Lower leg skin (tissue), 3 donors: ENCODE data around the gene IRF2.

Experiments
- POLR2A ChIP-seq, 2 donors: fragments of 450-650 bp; IDR thresholded peaks; one replicate each; pipeline ENCODE4 v1.6.1; 2016 to 2017; ENCODE audit warnings: antibody characterized with exemption in 2 of 2, mild to moderate bottlenecking in 1 of 2, moderate library complexity in 1 of 2
- TF ChIP-seq, protein P1 (sequence below), 3 donors: fragments of 450-650 bp; IDR thresholded peaks; one replicate each; pipeline ENCODE4 v1.5.1; 2016; ENCODE audit warnings: antibody characterized with exemption in 3 of 3, mild to moderate bottlenecking in 3 of 3, moderate library complexity in 2 of 3

DNA sequence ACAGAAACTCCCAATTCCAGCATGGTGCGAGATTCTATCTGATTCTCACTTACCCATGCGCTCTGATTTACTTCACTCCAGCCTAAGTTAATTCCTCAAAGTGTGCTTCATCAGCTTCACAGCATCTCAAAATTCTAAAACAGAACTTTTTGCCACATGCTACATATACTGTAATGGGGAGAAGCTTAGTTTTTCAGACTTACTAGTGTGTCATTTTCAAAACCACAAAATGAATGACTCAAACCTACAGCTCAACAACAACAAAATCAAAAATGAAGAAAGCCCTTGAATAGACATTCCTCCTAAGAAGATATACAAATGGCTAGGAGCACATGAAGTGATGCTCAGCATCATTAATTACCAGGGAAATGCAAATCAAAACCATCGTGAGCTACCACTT, 14.9 kb downstream of the IRF2 start:
- TF ChIP-seq, protein P1, sequence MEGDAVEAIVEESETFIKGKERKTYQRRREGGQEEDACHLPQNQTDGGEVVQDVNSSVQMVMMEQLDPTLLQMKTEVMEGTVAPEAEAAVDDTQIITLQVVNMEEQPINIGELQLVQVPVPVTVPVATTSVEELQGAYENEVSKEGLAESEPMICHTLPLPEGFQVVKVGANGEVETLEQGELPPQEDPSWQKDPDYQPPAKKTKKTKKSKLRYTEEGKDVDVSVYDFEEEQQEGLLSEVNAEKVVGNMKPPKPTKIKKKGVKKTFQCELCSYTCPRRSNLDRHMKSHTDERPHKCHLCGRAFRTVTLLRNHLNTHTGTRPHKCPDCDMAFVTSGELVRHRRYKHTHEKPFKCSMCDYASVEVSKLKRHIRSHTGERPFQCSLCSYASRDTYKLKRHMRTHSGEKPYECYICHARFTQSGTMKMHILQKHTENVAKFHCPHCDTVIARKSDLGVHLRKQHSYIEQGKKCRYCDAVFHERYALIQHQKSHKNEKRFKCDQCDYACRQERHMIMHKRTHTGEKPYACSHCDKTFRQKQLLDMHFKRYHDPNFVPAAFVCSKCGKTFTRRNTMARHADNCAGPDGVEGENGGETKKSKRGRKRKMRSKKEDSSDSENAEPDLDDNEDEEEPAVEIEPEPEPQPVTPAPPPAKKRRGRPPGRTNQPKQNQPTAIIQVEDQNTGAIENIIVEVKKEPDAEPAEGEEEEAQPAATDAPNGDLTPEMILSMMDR (IDR thresholded peaks at IDR 0.05): no peak
- no peak for TF ChIP-seq POLR2A (IDR thresholded peaks at IDR 0.05)
